ENCODE measurements around the gene ATG101. TPM values are rescaled to one million over a fixed set of nuclear protein-coding genes. Genes with fewer than 3 reads are reported as not detected.

Gene ATG101
- total RNA-seq, 6 experiments from 2014 or later = 62.1 to 73.6 (median 66.6) TPM

DNA sequence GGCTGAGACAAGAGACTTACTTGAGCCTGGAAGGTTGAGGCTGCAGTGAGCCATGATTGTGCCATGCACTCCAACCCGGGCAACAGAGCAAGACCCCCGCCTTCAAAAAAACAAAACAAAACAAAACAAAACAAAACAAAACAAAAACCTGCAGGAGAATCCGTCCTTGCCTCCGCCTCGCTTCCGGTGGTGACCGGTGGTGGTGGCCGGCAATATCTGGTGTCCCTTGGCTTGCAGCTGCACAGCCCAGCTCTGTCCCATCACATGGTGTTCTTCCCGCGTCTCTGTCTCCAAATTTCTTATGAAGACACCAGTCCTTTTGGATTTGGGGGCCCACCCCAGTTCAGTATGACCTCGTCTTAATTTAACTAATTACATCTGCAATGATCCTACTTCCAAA lies 19.7 kb downstream of the ATG101 start:
- no peaks in the 10 kb centered on the region for H3K36me3 Mint-ChIP-seq (ENCODE audit: low read depth)
- H3K27me3 Mint-ChIP-seq (ENCODE audit: insufficient read depth) = peaks cover 40% of the 10 kb centered on the region
- H3K9me3 Mint-ChIP-seq = no peaks in the 10 kb centered on the region

DNA sequence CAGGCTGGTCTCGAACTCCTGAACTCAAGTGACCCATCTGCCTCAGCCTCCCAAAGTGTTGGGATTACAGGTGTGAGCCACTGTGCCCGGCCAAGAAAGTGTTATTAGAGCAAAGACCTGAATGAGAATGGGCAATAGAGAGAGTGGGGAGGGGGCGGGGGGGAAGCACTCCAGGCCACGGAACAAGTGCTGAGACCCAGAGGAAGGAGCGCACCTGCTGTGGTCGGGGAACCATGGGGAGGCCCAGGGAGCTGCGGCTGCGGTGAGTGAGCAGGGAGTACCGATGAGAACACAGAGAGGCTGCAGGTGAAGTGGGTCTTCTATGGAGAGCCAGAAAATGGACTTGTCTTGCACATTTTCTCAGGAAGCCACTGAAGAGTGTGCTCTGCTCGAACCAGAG lies 20.5 kb downstream of the ATG101 start:
- peaks cover 39% of the 10 kb centered on the region for H3K27me3 Mint-ChIP-seq (ENCODE audit: insufficient read depth)
- no peaks in the 10 kb centered on the region for H3K9me3 Mint-ChIP-seq
- no peaks in the 10 kb centered on the region for H3K36me3 Mint-ChIP-seq (ENCODE audit: low read depth)
- TF ChIP-seq, protein P1, sequence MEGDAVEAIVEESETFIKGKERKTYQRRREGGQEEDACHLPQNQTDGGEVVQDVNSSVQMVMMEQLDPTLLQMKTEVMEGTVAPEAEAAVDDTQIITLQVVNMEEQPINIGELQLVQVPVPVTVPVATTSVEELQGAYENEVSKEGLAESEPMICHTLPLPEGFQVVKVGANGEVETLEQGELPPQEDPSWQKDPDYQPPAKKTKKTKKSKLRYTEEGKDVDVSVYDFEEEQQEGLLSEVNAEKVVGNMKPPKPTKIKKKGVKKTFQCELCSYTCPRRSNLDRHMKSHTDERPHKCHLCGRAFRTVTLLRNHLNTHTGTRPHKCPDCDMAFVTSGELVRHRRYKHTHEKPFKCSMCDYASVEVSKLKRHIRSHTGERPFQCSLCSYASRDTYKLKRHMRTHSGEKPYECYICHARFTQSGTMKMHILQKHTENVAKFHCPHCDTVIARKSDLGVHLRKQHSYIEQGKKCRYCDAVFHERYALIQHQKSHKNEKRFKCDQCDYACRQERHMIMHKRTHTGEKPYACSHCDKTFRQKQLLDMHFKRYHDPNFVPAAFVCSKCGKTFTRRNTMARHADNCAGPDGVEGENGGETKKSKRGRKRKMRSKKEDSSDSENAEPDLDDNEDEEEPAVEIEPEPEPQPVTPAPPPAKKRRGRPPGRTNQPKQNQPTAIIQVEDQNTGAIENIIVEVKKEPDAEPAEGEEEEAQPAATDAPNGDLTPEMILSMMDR (IDR thresholded peaks at IDR 0.05) = no peak
- no peak overlapping the region for H3K27ac Mint-ChIP-seq
- H3K4me1 Mint-ChIP-seq (ENCODE audit: low read depth) = no peaks in the 10 kb centered on the region
- H3K4me3 Mint-ChIP-seq = no peak overlapping the region
- no peak for DNase-seq

More for the DNA sequence above, 19.7 kb downstream of the ATG101 start:
- no peak for DNase-seq
- H3K4me1 Mint-ChIP-seq (ENCODE audit: low read depth) = no peaks in the 10 kb centered on the region
- H3K4me3 Mint-ChIP-seq = no peak overlapping the region
- TF ChIP-seq, protein P1 (IDR thresholded peaks at IDR 0.05) = no peak
- H3K27ac Mint-ChIP-seq = no peak overlapping the region

DNA sequence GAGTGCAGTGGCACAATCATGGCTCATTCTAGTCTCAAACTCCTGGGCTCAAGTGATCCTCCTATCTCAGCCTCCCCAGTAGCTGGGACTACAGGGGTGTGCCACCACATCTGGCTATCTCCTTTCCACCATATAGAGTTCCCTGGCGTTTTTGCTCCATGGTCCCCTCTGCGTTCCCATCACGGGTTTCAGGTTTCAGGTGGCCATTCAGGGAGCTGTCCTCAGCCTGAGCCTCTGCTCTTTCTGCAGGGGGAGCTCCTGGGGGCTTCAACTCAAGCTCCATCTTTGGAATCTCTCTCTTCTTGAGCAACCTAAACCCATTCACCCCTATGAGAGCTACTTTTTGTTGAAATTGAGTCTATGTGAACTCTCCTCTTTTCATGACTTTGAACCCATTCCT lies 21.3 kb downstream of the ATG101 start:
- no peak overlapping the region for H3K27ac Mint-ChIP-seq
- no peaks in the 10 kb centered on the region for H3K4me1 Mint-ChIP-seq (ENCODE audit: low read depth)
- TF ChIP-seq, protein P1 (IDR thresholded peaks at IDR 0.05) = no peak
- no peak overlapping the region for H3K4me3 Mint-ChIP-seq
- H3K9me3 Mint-ChIP-seq = no peaks in the 10 kb centered on the region
- peaks cover 39% of the 10 kb centered on the region for H3K27me3 Mint-ChIP-seq (ENCODE audit: insufficient read depth)
- no peaks in the 10 kb centered on the region for H3K36me3 Mint-ChIP-seq (ENCODE audit: low read depth)
- no peak for DNase-seq

DNA sequence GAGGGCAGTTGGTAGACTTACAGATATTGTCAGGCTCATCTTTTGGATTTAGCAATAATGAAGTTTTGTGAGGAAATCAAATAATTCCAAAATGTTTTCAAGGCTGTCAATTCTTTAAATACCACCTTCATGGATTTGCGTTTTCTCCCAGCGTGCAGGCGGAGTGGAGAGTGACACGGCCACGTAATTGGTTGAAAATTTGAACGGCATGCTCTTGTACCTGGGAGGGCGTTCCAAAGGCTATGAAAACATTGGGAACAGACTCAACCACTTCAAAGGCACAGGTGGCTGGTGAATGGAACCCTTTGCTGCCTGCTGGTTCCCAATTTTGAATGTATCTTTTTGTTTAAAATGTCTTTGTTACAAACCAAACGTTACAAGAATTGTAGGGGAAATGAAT lies 22.1 kb downstream of the ATG101 start:
- no peaks in the 10 kb centered on the region for H3K36me3 Mint-ChIP-seq (ENCODE audit: low read depth)
- DNase-seq = no peak
- no peaks in the 10 kb centered on the region for H3K9me3 Mint-ChIP-seq
- no peak overlapping the region for H3K27ac Mint-ChIP-seq
- peaks cover 36% of the 10 kb centered on the region for H3K27me3 Mint-ChIP-seq (ENCODE audit: insufficient read depth)
- H3K4me3 Mint-ChIP-seq = no peak overlapping the region
- TF ChIP-seq, protein P1 (IDR thresholded peaks at IDR 0.05) = no peak
- no peaks in the 10 kb centered on the region for H3K4me1 Mint-ChIP-seq (ENCODE audit: low read depth)

DNA sequence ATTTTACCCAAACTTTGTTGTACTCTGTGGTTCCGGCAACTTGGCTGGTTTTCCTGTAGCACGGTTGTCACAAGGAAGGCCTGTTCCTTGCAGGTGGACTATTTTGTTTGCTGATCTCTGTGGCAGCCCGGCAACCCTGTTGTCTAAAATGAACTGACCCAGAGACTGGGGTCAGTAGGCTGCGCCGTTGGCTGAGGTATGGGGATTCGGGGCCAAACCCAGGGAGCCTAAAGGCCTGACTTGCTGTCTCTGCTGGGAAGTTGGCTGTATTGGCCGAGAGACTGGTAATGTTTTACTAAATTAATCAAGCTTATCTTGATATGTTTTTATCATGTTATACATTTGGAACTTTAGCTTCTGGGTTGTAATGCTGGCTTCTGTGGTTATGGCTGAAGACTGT lies 23.6 kb downstream of the ATG101 start:
- Mint-ChIP-seq H3K36me3 (ENCODE audit: low read depth) (no peaks in the 10 kb centered on the region), H3K4me1 (ENCODE audit: low read depth) (no peaks in the 10 kb centered on the region), H3K27ac (no peak overlapping the region), H3K27me3 (ENCODE audit: insufficient read depth) (peaks cover 31% of the 10 kb centered on the region), H3K9me3 (no peaks in the 10 kb centered on the region), H3K4me3 (no peak overlapping the region)
- TF ChIP-seq, protein P1 (IDR thresholded peaks at IDR 0.05) = no peak
- DNase-seq = no peak
